IMR-90 (cell line): ENCODE measurements around the gene ACAD11. TPM values are rescaled to one million over a fixed set of nuclear protein-coding genes. Genes with fewer than 3 reads are reported as not detected.

ENCODE experiments used
- ATAC-seq: fragments of 200-7000 bp; cut with Tn5 transposase; 2 replicates; pipeline ENCODE4 v1.9.1; 2020; ENCODE audit warnings: low read depth, mild to moderate bottlenecking, moderate library complexity
- BruUV-seq: library from RNA; stranded (reverse); fragments of 400-500 nt; replicated peaks from 2 replicates; lab custom pipeline; 2021; lab: Mats Ljungman, UMichigan
- CTCF ChIA-PET: fragments of 300-600 bp; formaldehyde crosslinking; extraction: SDS; loops from one replicate; lab custom pipeline; 2021; ENCODE audit warnings: antibody characterized with exemption; lab: Yijun Ruan, JAX
- POLR2A ChIA-PET: fragments of 300-600 bp; sonication (Branson Sonifier 250); formaldehyde crosslinking; loops from one replicate; lab custom pipeline; 2022; ENCODE audit warnings: antibody characterized with exemption; ENCODE audit not compliant: unreplicated experiment; lab: Charles Lee
- DNase-seq: peaks from one replicate; pipeline ENCODE4 v3.0.0; 2013
- H2AFZ ChIP-seq: replicated peaks from 2 replicates; pipeline ENCODE3; 2013; ENCODE audit warnings: low read length, mild to moderate bottlenecking; ENCODE audit not compliant: poor library complexity
- H2AK5ac ChIP-seq: 2 replicates; pipeline ENCODE4 v1.6.1; 2013; ENCODE audit warnings: low read depth, low read length, inconsistent platforms
- H2AK9ac ChIP-seq: replicated peaks from 2 replicates; pipeline ENCODE3; 2013; ENCODE audit warnings: mild to moderate bottlenecking, low read depth, low read length, moderate library complexity; ENCODE audit not compliant: poor library complexity
- H2BK120ac ChIP-seq: 2 replicates; pipeline ENCODE4 v1.6.1; 2013; ENCODE audit warnings: low read depth, low read length, inconsistent platforms
- H2BK15ac ChIP-seq: 3 replicates; pipeline ENCODE4 v1.6.1; 2013; ENCODE audit warnings: low read depth, low read length, inconsistent platforms
- H2BK20ac ChIP-seq: 2 replicates; pipeline ENCODE4 v1.6.1; 2013; ENCODE audit warnings: low read depth, mild to moderate bottlenecking, inconsistent platforms, low read length, moderate library complexity
- H2BK5ac ChIP-seq: 2 replicates; pipeline ENCODE4 v1.6.1; 2013; ENCODE audit warnings: mild to moderate bottlenecking, low read depth, low read length, inconsistent platforms; ENCODE audit not compliant: poor library complexity, severe bottlenecking
- H3K14ac ChIP-seq: replicated peaks from 2 replicates; pipeline ENCODE4 v1.6.1; 2013; ENCODE audit warnings: low read depth, low read length, inconsistent platforms
- H3K18ac ChIP-seq: 2 replicates; pipeline ENCODE4 v1.6.1; 2013; ENCODE audit warnings: low read depth, low read length, control low read depth
- H3K23ac ChIP-seq: 2 replicates; pipeline ENCODE4 v1.6.1; 2013; ENCODE audit warnings: low read depth, low read length, inconsistent platforms
- H3K27ac ChIP-seq: 2 replicates; pipeline ENCODE4 v1.5.1; 2013; ENCODE audit warnings: mild to moderate bottlenecking, control low read depth, low read length; ENCODE audit not compliant: insufficient read depth
- H3K27me3 ChIP-seq: 2 replicates; pipeline ENCODE4 v1.6.1; 2013; ENCODE audit warnings: low read length; ENCODE audit not compliant: control insufficient read depth, insufficient read depth
- H3K36me3 ChIP-seq: 2 replicates; pipeline ENCODE4 v1.6.1; 2013; ENCODE audit warnings: low read length, mixed read lengths; ENCODE audit not compliant: control insufficient read depth, insufficient read depth
- H3K4ac ChIP-seq: 2 replicates; pipeline ENCODE4 v1.6.1; 2013; ENCODE audit warnings: low read depth, low read length, inconsistent platforms
- H3K4me1 ChIP-seq: 2 replicates; pipeline ENCODE4 v1.6.1; 2013; ENCODE audit warnings: low read length, mixed read lengths; ENCODE audit not compliant: control insufficient read depth, insufficient read depth
- H3K4me2 ChIP-seq: 2 replicates; pipeline ENCODE4 v1.6.1; 2013; ENCODE audit warnings: low read depth, mild to moderate bottlenecking, control low read depth, low read length, moderate library complexity
- H3K4me3 ChIP-seq: 2 replicates; pipeline ENCODE4 v1.5.1; 2013; ENCODE audit warnings: low read depth, mild to moderate bottlenecking, control low read depth, low read length, moderate library complexity; ENCODE audit not compliant: insufficient read depth
- H3K56ac ChIP-seq: 2 replicates; pipeline ENCODE4 v1.6.1; 2013; ENCODE audit warnings: low read length, inconsistent platforms; ENCODE audit not compliant: insufficient read depth; ENCODE audit errors: extremely low read depth
- H3K79me1 ChIP-seq, 2 experiments: 2 replicates each; pipeline ENCODE4 v1.6.1; 2013; ENCODE audit warnings: low read length in 2 of 2, inconsistent platforms in 1 of 2, low read depth in 1 of 2
- H3K9ac ChIP-seq: 2 replicates; pipeline ENCODE4 v1.6.1; 2013; ENCODE audit warnings: low read depth, low read length, control low read depth
- H3K9me1 ChIP-seq: 2 replicates; pipeline ENCODE4 v1.6.1; 2013; ENCODE audit warnings: low read length, inconsistent platforms; ENCODE audit not compliant: insufficient read depth
- H3K9me3 ChIP-seq: 2 replicates; pipeline ENCODE4 v1.6.1; 2013; ENCODE audit warnings: low read length; ENCODE audit not compliant: control insufficient read depth, insufficient read depth
- H4K20me1 ChIP-seq: 2 replicates; pipeline ENCODE4 v1.6.1; 2013; ENCODE audit warnings: low read length, inconsistent platforms; ENCODE audit not compliant: insufficient read depth
- H4K5ac ChIP-seq: 2 replicates; pipeline ENCODE4 v1.6.1; 2013; ENCODE audit warnings: mild to moderate bottlenecking, low read depth, low read length, control low read depth
- H4K8ac ChIP-seq, 2 experiments: 2 replicates each; pipeline ENCODE4 v1.6.1; 2013; ENCODE audit warnings: low read depth in 2 of 2, low read length in 2 of 2, control low read depth in 1 of 2, inconsistent platforms in 1 of 2
- H4K91ac ChIP-seq: 2 replicates; pipeline ENCODE4 v1.6.1; 2013; ENCODE audit warnings: low read depth, low read length, inconsistent platforms; ENCODE audit not compliant: insufficient read depth
- BHLHE40 ChIP-seq: fragments of 150-350 bp; IDR thresholded peaks from 2 replicates; pipeline ENCODE4 v1.6.1; 2016; ENCODE audit warnings: mild to moderate bottlenecking, low read depth, low read length
- CHD1 ChIP-seq: IDR thresholded peaks from 2 replicates; pipeline ENCODE4 v1.6.1; 2012; ENCODE audit warnings: low read depth, low read length, improper control_type of control experiment
- FOS ChIP-seq: fragments of 150-350 bp; IDR thresholded peaks from 2 replicates; pipeline ENCODE4 v1.6.1; 2016; ENCODE audit warnings: low read depth, low read length
- MAFK ChIP-seq: IDR thresholded peaks from 2 replicates; pipeline ENCODE4 v1.6.1; 2012; ENCODE audit warnings: low read depth, low read length, improper control_type of control experiment
- MXI1 ChIP-seq: IDR thresholded peaks from 2 replicates; pipeline ENCODE4 v1.6.1; 2012; ENCODE audit warnings: low read depth, mild to moderate bottlenecking, low read length, moderate library complexity, borderline replicate concordance
- NFE2L2 ChIP-seq: fragments of 150-350 bp; IDR thresholded peaks from 2 replicates; pipeline ENCODE4 v1.6.1; 2016; ENCODE audit warnings: low read depth, mild to moderate bottlenecking, low read length
- POLR2A ChIP-seq: IDR thresholded peaks from 2 replicates; pipeline ENCODE4 v1.6.1; 2012; ENCODE audit warnings: mild to moderate bottlenecking, low read depth, low read length
- RAD21 ChIP-seq: IDR thresholded peaks from 2 replicates; pipeline ENCODE4 v1.6.1; 2012; ENCODE audit warnings: low read length, improper control_type of control experiment
- RCOR1 ChIP-seq: IDR thresholded peaks from 2 replicates; pipeline ENCODE4 v1.6.1; 2012; ENCODE audit warnings: mild to moderate bottlenecking, low read length, improper control_type of control experiment; ENCODE audit not compliant: insufficient replicate concordance
- SMC3 ChIP-seq: fragments of 150-350 bp; IDR thresholded peaks from 2 replicates; pipeline ENCODE4 v1.6.1; 2016; ENCODE audit warnings: low read depth, mild to moderate bottlenecking, antibody characterized with exemption, low read length, moderate library complexity
- WGBS, 2 experiments: methylation state at CpG; one replicate each; pipeline versions ENCODE4 v1.1.5 to v1.1.7; 2013; ENCODE audit warnings: missing lambda C conversion rate in 2 of 2; ENCODE audit not compliant: insufficient read length in 1 of 2; ENCODE audit errors: extremely low coverage in 2 of 2; 5-methylcytosine and 5-hydroxymethylcytosine counted together
- dilution Hi-C: fragments of 300-500 bp; cut with HindIII; formaldehyde crosslinking; loops from one replicate; pipeline ENCODE4 v1.14.3; 2018; ENCODE audit warnings: low sequenced_read_pairs; ENCODE audit not compliant: unreplicated experiment
- in situ Hi-C: fragments of 300-500 bp; cut with MboI; formaldehyde crosslinking; loops from 3 replicates; pipeline ENCODE4 v1.14.3; 2019; ENCODE audit warnings: low sequenced_read_pairs, inconsistent platforms, mixed read lengths
- intact Hi-C: fragments of 100-400 bp; cut with micrococcal nuclease; formaldehyde crosslinking; loops from 2 replicates; pipeline ENCODE4 v1.10.0; 2022
- polyA plus RNA-seq, 3 experiments: library from polyadenylated mRNA; depleted of rRNA; stranded (reverse); fragments of >200 nt; gene quantifications; 2 replicates each; pipeline ENCODE4 v1.2.3, GENCODE V29; 2012; ENCODE audit warnings: low replicate concordance in 1 of 3
- total RNA-seq: library from RNA; depleted of rRNA; stranded (reverse); fragments of >200 nt; gene quantifications from 2 replicates; pipeline ENCODE4 v1.2.3, GENCODE V29; 2012
- TF ChIP-seq, protein P1 (sequence below): fragments of 150-350 bp; IDR thresholded peaks from 2 replicates; pipeline ENCODE4 v1.6.1; 2017; ENCODE audit warnings: mild to moderate bottlenecking, antibody characterized with exemption, low read length, low read depth
- TF ChIP-seq, protein P2 (sequence below): conservative IDR thresholded peaks from 2 replicates; pipeline ENCODE4 v1.5.1; 2012; ENCODE audit warnings: mild to moderate bottlenecking, low read depth, low read length, improper control_type of control experiment
- TF ChIP-seq, protein P3 (sequence below): fragments of 150-350 bp; IDR thresholded peaks from 2 replicates; pipeline ENCODE4 v1.6.1; 2016; ENCODE audit warnings: low read depth, mild to moderate bottlenecking, low read length, moderate library complexity, borderline replicate concordance

ACAD11 gene
- total and polyA plus RNA-seq, 2 of the 4 experiments (the other 2 are of a cell fraction) = 16.0 to 18.8 TPM

DNA sequence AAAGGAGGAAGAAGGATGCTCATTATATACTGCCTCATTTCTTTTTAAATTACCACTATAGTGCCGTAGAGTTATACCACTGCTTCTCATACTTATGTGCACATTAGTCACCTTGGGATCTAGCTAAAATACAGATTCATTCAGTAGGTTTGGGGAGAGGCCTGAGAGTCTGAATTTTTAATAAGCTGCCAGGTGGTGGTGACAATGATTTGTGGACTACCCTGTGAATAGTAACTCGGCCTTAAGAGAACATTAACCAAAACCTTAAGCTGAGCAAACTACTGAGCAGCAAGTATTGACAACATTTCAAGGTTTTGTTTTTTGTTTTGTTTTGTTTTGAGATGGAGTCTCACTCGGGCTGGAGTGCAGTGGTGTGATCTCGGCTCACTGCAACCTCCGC lies 20.3 kb upstream of the ACAD11 start:
- in situ Hi-C loops = no loop called here

More for the DNA sequence above, 20.3 kb upstream of the ACAD11 start:
- Histone ChIP-seq H3K18ac (no peak overlapping the region), H4K91ac (no peak overlapping the region), H2AK9ac (no peak overlapping the region), H3K9me3 (no peaks in the 10 kb centered on the region), H3K4me1 (no peaks in the 10 kb centered on the region), H4K8ac (no peak overlapping the region), H3K27me3 (no peaks in the 10 kb centered on the region), H3K9me1 (no peaks in the 10 kb centered on the region), H2BK120ac (no peak overlapping the region), H2BK20ac (no peak overlapping the region), H3K27ac (no peak overlapping the region), H3K56ac (no peak overlapping the region), H3K14ac (no peak overlapping the region), H2BK15ac (no peak overlapping the region), H4K5ac (no peak overlapping the region), H3K4me2 (no peak overlapping the region), H4K20me1 (no peaks in the 10 kb centered on the region), H2BK5ac (no peak overlapping the region), H3K4ac (no peak overlapping the region), H2AK5ac (no peak overlapping the region), H3K23ac (no peak overlapping the region), H3K79me1 (no peaks in the 10 kb centered on the region; a peak in 1 of 4 replicates), H3K4me3 (no peak overlapping the region), H3K36me3 (peaks cover 27% of the 10 kb centered on the region), H2AFZ (no peak overlapping the region), H3K9ac (no peak overlapping the region)
- dilution Hi-C loops = no loop called here
- POLR2A ChIA-PET = no interaction called here
- no CpG with 5 or more reads among the region's 5 CpGs for WGBS, 2 experiments
- no peak for ATAC-seq
- intact Hi-C loops = loop anchor here (5.0 kb wide), 1 partner anchor 32 kb away; no protein-coding TSS in a partner anchor
- CTCF ChIA-PET = interaction anchor here (0.5 kb wide), 1 partner anchor 907 kb away, joined by 3 read pairs; no protein-coding TSS in a partner anchor
- no peak for DNase-seq
- TF ChIP-seq RAD21 (no peak), MXI1 (no peak), SMC3 (no peak), RCOR1 (no peak), NFE2L2 (no peak), MAFK (no peak), CHD1 (no peak), POLR2A (no peak), FOS (no peak), BHLHE40 (no peak)
- TF ChIP-seq, protein P1, sequence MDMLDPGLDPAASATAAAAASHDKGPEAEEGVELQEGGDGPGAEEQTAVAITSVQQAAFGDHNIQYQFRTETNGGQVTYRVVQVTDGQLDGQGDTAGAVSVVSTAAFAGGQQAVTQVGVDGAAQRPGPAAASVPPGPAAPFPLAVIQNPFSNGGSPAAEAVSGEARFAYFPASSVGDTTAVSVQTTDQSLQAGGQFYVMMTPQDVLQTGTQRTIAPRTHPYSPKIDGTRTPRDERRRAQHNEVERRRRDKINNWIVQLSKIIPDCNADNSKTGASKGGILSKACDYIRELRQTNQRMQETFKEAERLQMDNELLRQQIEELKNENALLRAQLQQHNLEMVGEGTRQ = no peak
- TF ChIP-seq, protein P2, sequence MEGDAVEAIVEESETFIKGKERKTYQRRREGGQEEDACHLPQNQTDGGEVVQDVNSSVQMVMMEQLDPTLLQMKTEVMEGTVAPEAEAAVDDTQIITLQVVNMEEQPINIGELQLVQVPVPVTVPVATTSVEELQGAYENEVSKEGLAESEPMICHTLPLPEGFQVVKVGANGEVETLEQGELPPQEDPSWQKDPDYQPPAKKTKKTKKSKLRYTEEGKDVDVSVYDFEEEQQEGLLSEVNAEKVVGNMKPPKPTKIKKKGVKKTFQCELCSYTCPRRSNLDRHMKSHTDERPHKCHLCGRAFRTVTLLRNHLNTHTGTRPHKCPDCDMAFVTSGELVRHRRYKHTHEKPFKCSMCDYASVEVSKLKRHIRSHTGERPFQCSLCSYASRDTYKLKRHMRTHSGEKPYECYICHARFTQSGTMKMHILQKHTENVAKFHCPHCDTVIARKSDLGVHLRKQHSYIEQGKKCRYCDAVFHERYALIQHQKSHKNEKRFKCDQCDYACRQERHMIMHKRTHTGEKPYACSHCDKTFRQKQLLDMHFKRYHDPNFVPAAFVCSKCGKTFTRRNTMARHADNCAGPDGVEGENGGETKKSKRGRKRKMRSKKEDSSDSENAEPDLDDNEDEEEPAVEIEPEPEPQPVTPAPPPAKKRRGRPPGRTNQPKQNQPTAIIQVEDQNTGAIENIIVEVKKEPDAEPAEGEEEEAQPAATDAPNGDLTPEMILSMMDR = no peak
- TF ChIP-seq, protein P3, sequence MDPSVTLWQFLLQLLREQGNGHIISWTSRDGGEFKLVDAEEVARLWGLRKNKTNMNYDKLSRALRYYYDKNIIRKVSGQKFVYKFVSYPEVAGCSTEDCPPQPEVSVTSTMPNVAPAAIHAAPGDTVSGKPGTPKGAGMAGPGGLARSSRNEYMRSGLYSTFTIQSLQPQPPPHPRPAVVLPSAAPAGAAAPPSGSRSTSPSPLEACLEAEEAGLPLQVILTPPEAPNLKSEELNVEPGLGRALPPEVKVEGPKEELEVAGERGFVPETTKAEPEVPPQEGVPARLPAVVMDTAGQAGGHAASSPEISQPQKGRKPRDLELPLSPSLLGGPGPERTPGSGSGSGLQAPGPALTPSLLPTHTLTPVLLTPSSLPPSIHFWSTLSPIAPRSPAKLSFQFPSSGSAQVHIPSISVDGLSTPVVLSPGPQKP = no peak
- BruUV-seq = no TSS peak
